Activated naive CD4-positive, alpha-beta T cell treated with anti-CD3 and anti-CD28 coated beads, Interleukin-2, amount 50 U/mL, for 24 hours (primary cell): ENCODE results near the gene NUDT12.
A peak's percentile ranks its signal among the peaks of the same experiment; 100 is the strongest.

ENCODE experiments used
- H3K27ac Mint-ChIP-seq: one replicate; pipeline ENCODE4 v1.8.0; 2021; ENCODE audit warnings: mild to moderate bottlenecking, mixed read lengths
- H3K27me3 Mint-ChIP-seq: one replicate; pipeline ENCODE4 v1.8.0; 2021; ENCODE audit warnings: mixed read lengths
- H3K36me3 Mint-ChIP-seq: one replicate; pipeline ENCODE4 v1.8.0; 2021; ENCODE audit warnings: mixed read lengths
- H3K4me1 Mint-ChIP-seq: one replicate; pipeline ENCODE4 v1.8.0; 2021; ENCODE audit warnings: mixed read lengths
- H3K4me3 Mint-ChIP-seq: one replicate; pipeline ENCODE4 v1.8.0; 2021; ENCODE audit warnings: mild to moderate bottlenecking, mixed read lengths
- H3K9me3 Mint-ChIP-seq: one replicate; pipeline ENCODE4 v1.8.0; 2021; ENCODE audit warnings: mixed read lengths

Gene NUDT12

GRCh38 chr5:103562453-103563157 lies at the start of gene NUDT12:
NUDT12 (minus strand) TSS chr5:103562789; CDS start chr5:103560248, 2,541 bp downstream.
- H3K4me3 Mint-ChIP-seq, result peak within 1 kb of the TSS; percentile 94
- peaks cover 2% of the 10 kb centered on the region for H3K27me3 Mint-ChIP-seq
- H3K27ac Mint-ChIP-seq, result peak within 1 kb of the TSS; percentile 77
- no peaks in the 10 kb centered on the region for H3K36me3 Mint-ChIP-seq
- H3K4me1 Mint-ChIP-seq, result peaks cover 24% of the 10 kb centered on the region
- H3K9me3 Mint-ChIP-seq, result no peaks in the 10 kb centered on the region

- H3K9me3 Mint-ChIP-seq, result no peaks in the 10 kb centered on the region
Measured at GRCh38 chr5:103607346-103607745, 44.8 kb upstream of the NUDT12 start.

GRCh38 chr5:103605277-103605676 lies 42.7 kb upstream of the NUDT12 start:
- Mint-ChIP-seq H3K9me3 (no peaks in the 10 kb centered on the region), H3K4me3 (no peak overlapping the region), H3K4me1 (no peaks in the 10 kb centered on the region), H3K36me3 (no peaks in the 10 kb centered on the region), H3K27me3 (no peaks in the 10 kb centered on the region), H3K27ac (no peak overlapping the region)

More at GRCh38 chr5:103607346-103607745, 44.8 kb upstream of the NUDT12 start:
- no peaks in the 10 kb centered on the region for H3K36me3 Mint-ChIP-seq
- H3K27ac Mint-ChIP-seq, result no peak overlapping the region
- H3K4me1 Mint-ChIP-seq, result no peaks in the 10 kb centered on the region
- H3K27me3 Mint-ChIP-seq, result peaks cover 3% of the 10 kb centered on the region
- H3K4me3 Mint-ChIP-seq, result no peak overlapping the region

- Mint-ChIP-seq H3K4me3 (no peak overlapping the region), H3K36me3 (no peaks in the 10 kb centered on the region), H3K27ac (no peak overlapping the region), H3K9me3 (no peaks in the 10 kb centered on the region), H3K4me1 (no peaks in the 10 kb centered on the region), H3K27me3 (no peaks in the 10 kb centered on the region)
Measured at GRCh38 chr5:103602438-103602837, 39.8 kb upstream of the NUDT12 start.

- Mint-ChIP-seq H3K9me3 (no peaks in the 10 kb centered on the region), H3K27me3 (no peaks in the 10 kb centered on the region), H3K4me3 (no peak overlapping the region), H3K27ac (no peak overlapping the region), H3K4me1 (no peaks in the 10 kb centered on the region), H3K36me3 (no peaks in the 10 kb centered on the region)
Measured at GRCh38 chr5:103601314-103601713, 38.7 kb upstream of the NUDT12 start.

GRCh38 chr5:103600086-103600485 lies 37.5 kb upstream of the NUDT12 start:
- no peaks in the 10 kb centered on the region for H3K9me3 Mint-ChIP-seq
- H3K36me3 Mint-ChIP-seq, result no peaks in the 10 kb centered on the region
- H3K27me3 Mint-ChIP-seq, result no peaks in the 10 kb centered on the region
- H3K4me1 Mint-ChIP-seq, result no peaks in the 10 kb centered on the region
- H3K4me3 Mint-ChIP-seq, result no peak overlapping the region
- H3K27ac Mint-ChIP-seq, result no peak overlapping the region

- H3K4me1 Mint-ChIP-seq, result no peaks in the 10 kb centered on the region
- H3K36me3 Mint-ChIP-seq, result no peaks in the 10 kb centered on the region
- no peak overlapping the region for H3K27ac Mint-ChIP-seq
Measured at GRCh38 chr5:103598997-103599566, 36.5 kb upstream of the NUDT12 start.

GRCh38 chr5:103590221-103590620 lies 27.6 kb upstream of the NUDT12 start:
- H3K27ac Mint-ChIP-seq, result no peak overlapping the region
- H3K27me3 Mint-ChIP-seq, result peaks cover 2% of the 10 kb centered on the region
- no peak overlapping the region for H3K4me3 Mint-ChIP-seq
- H3K9me3 Mint-ChIP-seq, result no peaks in the 10 kb centered on the region
- H3K36me3 Mint-ChIP-seq, result no peaks in the 10 kb centered on the region
- no peaks in the 10 kb centered on the region for H3K4me1 Mint-ChIP-seq

More at GRCh38 chr5:103598997-103599566, 36.5 kb upstream of the NUDT12 start:
- H3K4me3 Mint-ChIP-seq, result no peak overlapping the region
- no peaks in the 10 kb centered on the region for H3K9me3 Mint-ChIP-seq
- H3K27me3 Mint-ChIP-seq, result no peaks in the 10 kb centered on the region

GRCh38 chr5:103589776-103590175 lies 27.2 kb upstream of the NUDT12 start:
- no peaks in the 10 kb centered on the region for H3K4me1 Mint-ChIP-seq
- no peak overlapping the region for H3K4me3 Mint-ChIP-seq
- H3K9me3 Mint-ChIP-seq, result no peaks in the 10 kb centered on the region
- no peak overlapping the region for H3K27ac Mint-ChIP-seq
- peaks cover 2% of the 10 kb centered on the region for H3K27me3 Mint-ChIP-seq
- no peaks in the 10 kb centered on the region for H3K36me3 Mint-ChIP-seq

GRCh38 chr5:103589357-103589756 lies 26.8 kb upstream of the NUDT12 start:
- H3K27me3 Mint-ChIP-seq, result peaks cover 2% of the 10 kb centered on the region
- H3K9me3 Mint-ChIP-seq, result no peaks in the 10 kb centered on the region
- H3K27ac Mint-ChIP-seq, result no peak overlapping the region
- no peak overlapping the region for H3K4me3 Mint-ChIP-seq
- H3K4me1 Mint-ChIP-seq, result no peaks in the 10 kb centered on the region
- H3K36me3 Mint-ChIP-seq, result no peaks in the 10 kb centered on the region

GRCh38 chr5:103587185-103587748 lies 24.7 kb upstream of the NUDT12 start:
- no peaks in the 10 kb centered on the region for H3K4me1 Mint-ChIP-seq
- no peaks in the 10 kb centered on the region for H3K36me3 Mint-ChIP-seq
- H3K27me3 Mint-ChIP-seq, result peaks cover 2% of the 10 kb centered on the region
- no peaks in the 10 kb centered on the region for H3K9me3 Mint-ChIP-seq
- no peak overlapping the region for H3K4me3 Mint-ChIP-seq
- H3K27ac Mint-ChIP-seq, result no peak overlapping the region

- H3K4me3 Mint-ChIP-seq, result no peak overlapping the region
- H3K4me1 Mint-ChIP-seq, result no peaks in the 10 kb centered on the region
- H3K9me3 Mint-ChIP-seq, result no peaks in the 10 kb centered on the region
- H3K27ac Mint-ChIP-seq, result no peak overlapping the region
- no peaks in the 10 kb centered on the region for H3K36me3 Mint-ChIP-seq
- peaks cover 3% of the 10 kb centered on the region for H3K27me3 Mint-ChIP-seq
Measured at GRCh38 chr5:103582364-103582763, 19.8 kb upstream of the NUDT12 start.

GRCh38 chr5:103573411-103573810 lies 10.8 kb upstream of the NUDT12 start:
- Mint-ChIP-seq H3K27ac (no peak overlapping the region), H3K4me1 (no peaks in the 10 kb centered on the region), H3K27me3 (peaks cover 11% of the 10 kb centered on the region), H3K36me3 (no peaks in the 10 kb centered on the region), H3K9me3 (no peaks in the 10 kb centered on the region), H3K4me3 (no peak overlapping the region)

GRCh38 chr5:103572454-103572853 lies 9.9 kb upstream of the NUDT12 start:
- H3K27me3 Mint-ChIP-seq, result peaks cover 8% of the 10 kb centered on the region
- H3K4me3 Mint-ChIP-seq, result no peak overlapping the region
- H3K9me3 Mint-ChIP-seq, result no peaks in the 10 kb centered on the region
- H3K36me3 Mint-ChIP-seq, result no peaks in the 10 kb centered on the region
- no peaks in the 10 kb centered on the region for H3K4me1 Mint-ChIP-seq
- no peak overlapping the region for H3K27ac Mint-ChIP-seq

- no peak overlapping the region for H3K4me3 Mint-ChIP-seq
- no peaks in the 10 kb centered on the region for H3K9me3 Mint-ChIP-seq
- no peak overlapping the region for H3K27ac Mint-ChIP-seq
- peaks cover 8% of the 10 kb centered on the region for H3K27me3 Mint-ChIP-seq
- H3K36me3 Mint-ChIP-seq, result no peaks in the 10 kb centered on the region
- H3K4me1 Mint-ChIP-seq, result no peaks in the 10 kb centered on the region
Measured at GRCh38 chr5:103571730-103572129, 9.1 kb upstream of the NUDT12 start.

- peaks cover 9% of the 10 kb centered on the region for H3K27me3 Mint-ChIP-seq
- no peaks in the 10 kb centered on the region for H3K9me3 Mint-ChIP-seq
- H3K4me3 Mint-ChIP-seq, result no peak overlapping the region
- H3K36me3 Mint-ChIP-seq, result no peaks in the 10 kb centered on the region
- no peaks in the 10 kb centered on the region for H3K4me1 Mint-ChIP-seq
- H3K27ac Mint-ChIP-seq, result no peak overlapping the region
Measured at GRCh38 chr5:103569313-103570060, 6.9 kb upstream of the NUDT12 start.
